ENCODE measurements around the gene STXBP1. TPM values are rescaled to one million over a fixed set of nuclear protein-coding genes. Genes with fewer than 3 reads are reported as not detected.

STXBP1 gene
- total and polyA plus RNA-seq, 2 of the 8 experiments (the other 6 are each of a cell fraction or from before 2014, with no cell fraction given) = 11.5 to 60.9 TPM

DNA sequence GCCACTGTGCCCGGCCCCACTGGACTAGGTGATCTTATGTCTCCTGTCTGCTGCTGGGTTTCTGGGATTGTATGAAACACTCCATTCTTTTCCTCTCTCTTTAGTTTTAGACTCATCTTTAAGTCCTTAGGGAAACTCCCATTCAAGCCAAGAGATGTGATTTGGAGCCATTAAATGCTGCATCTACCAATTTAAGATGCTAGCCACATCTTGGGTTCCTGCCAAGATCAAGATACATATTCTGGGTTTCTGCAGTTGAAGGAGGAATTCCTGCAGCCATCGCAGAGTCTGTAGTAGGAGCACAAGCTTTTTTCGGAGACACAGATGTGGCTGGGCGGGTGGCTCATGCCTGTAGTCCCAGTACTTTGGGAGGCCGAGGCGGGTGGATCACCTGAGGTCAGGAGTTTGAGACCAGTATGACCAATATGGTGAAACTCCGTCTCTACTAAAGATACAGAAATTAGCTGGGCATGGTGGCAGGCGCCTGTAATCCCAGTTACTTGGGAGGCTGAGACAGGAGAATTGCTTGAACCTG lies 23.2 kb downstream of the STXBP1 start (continued):
- TF ChIP-seq, protein P1, sequence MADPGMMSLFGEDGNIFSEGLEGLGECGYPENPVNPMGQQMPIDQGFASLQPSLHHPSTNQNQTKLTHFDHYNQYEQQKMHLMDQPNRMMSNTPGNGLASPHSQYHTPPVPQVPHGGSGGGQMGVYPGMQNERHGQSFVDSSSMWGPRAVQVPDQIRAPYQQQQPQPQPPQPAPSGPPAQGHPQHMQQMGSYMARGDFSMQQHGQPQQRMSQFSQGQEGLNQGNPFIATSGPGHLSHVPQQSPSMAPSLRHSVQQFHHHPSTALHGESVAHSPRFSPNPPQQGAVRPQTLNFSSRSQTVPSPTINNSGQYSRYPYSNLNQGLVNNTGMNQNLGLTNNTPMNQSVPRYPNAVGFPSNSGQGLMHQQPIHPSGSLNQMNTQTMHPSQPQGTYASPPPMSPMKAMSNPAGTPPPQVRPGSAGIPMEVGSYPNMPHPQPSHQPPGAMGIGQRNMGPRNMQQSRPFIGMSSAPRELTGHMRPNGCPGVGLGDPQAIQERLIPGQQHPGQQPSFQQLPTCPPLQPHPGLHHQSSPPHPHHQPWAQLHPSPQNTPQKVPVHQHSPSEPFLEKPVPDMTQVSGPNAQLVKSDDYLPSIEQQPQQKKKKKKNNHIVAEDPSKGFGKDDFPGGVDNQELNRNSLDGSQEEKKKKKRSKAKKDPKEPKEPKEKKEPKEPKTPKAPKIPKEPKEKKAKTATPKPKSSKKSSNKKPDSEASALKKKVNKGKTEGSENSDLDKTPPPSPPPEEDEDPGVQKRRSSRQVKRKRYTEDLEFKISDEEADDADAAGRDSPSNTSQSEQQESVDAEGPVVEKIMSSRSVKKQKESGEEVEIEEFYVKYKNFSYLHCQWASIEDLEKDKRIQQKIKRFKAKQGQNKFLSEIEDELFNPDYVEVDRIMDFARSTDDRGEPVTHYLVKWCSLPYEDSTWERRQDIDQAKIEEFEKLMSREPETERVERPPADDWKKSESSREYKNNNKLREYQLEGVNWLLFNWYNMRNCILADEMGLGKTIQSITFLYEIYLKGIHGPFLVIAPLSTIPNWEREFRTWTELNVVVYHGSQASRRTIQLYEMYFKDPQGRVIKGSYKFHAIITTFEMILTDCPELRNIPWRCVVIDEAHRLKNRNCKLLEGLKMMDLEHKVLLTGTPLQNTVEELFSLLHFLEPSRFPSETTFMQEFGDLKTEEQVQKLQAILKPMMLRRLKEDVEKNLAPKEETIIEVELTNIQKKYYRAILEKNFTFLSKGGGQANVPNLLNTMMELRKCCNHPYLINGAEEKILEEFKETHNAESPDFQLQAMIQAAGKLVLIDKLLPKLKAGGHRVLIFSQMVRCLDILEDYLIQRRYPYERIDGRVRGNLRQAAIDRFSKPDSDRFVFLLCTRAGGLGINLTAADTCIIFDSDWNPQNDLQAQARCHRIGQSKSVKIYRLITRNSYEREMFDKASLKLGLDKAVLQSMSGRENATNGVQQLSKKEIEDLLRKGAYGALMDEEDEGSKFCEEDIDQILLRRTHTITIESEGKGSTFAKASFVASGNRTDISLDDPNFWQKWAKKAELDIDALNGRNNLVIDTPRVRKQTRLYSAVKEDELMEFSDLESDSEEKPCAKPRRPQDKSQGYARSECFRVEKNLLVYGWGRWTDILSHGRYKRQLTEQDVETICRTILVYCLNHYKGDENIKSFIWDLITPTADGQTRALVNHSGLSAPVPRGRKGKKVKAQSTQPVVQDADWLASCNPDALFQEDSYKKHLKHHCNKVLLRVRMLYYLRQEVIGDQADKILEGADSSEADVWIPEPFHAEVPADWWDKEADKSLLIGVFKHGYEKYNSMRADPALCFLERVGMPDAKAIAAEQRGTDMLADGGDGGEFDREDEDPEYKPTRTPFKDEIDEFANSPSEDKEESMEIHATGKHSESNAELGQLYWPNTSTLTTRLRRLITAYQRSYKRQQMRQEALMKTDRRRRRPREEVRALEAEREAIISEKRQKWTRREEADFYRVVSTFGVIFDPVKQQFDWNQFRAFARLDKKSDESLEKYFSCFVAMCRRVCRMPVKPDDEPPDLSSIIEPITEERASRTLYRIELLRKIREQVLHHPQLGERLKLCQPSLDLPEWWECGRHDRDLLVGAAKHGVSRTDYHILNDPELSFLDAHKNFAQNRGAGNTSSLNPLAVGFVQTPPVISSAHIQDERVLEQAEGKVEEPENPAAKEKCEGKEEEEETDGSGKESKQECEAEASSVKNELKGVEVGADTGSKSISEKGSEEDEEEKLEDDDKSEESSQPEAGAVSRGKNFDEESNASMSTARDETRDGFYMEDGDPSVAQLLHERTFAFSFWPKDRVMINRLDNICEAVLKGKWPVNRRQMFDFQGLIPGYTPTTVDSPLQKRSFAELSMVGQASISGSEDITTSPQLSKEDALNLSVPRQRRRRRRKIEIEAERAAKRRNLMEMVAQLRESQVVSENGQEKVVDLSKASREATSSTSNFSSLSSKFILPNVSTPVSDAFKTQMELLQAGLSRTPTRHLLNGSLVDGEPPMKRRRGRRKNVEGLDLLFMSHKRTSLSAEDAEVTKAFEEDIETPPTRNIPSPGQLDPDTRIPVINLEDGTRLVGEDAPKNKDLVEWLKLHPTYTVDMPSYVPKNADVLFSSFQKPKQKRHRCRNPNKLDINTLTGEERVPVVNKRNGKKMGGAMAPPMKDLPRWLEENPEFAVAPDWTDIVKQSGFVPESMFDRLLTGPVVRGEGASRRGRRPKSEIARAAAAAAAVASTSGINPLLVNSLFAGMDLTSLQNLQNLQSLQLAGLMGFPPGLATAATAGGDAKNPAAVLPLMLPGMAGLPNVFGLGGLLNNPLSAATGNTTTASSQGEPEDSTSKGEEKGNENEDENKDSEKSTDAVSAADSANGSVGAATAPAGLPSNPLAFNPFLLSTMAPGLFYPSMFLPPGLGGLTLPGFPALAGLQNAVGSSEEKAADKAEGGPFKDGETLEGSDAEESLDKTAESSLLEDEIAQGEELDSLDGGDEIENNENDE (IDR thresholded peaks at IDR 0.05; ENCODE audit: insufficient replicate concordance, low read length) = no peak
- TF ChIP-seq RBBP5 (IDR thresholded peaks at IDR 0.05; ENCODE audit: borderline replicate concordance, low read depth, low read length) = no peak
- TF ChIP-seq ASH2L (IDR thresholded peaks at IDR 0.05; ENCODE audit: low read length) = no peak
